Measurements from ENCODE around the gene CLEC2D.
"Not testable (repeated sequence)": the region's sequence is repeated elsewhere in the genome, so short reads cannot be mapped to it uniquely, and the experiment has no call there.

The CLEC2D gene, protein sequence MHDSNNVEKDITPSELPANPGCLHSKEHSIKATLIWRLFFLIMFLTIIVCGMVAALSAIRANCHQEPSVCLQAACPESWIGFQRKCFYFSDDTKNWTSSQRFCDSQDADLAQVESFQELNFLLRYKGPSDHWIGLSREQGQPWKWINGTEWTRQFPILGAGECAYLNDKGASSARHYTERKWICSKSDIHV

DNA sequence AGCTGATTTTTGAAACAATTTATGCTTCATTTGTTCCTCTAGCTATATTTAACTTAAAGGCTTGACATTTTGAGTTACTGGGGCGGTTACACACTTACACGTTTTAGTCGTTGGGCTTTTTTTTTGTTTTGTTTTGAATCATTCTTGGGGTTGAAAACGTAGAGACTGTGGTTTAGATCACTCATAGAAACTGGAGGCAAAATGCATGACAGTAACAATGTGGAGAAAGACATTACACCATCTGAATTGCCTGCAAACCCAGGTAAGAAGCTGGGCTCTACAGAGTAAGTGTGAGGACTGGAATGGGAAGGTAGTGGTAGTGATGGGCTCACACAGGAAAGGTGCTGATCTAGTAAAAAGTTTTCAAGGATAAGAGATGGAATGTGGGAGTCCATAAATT, at the start of gene CLEC2D:
Gene CLEC2D, plus strand, starts transcription at position 180 of the 400 bp plus-strand sequence. Its CDS starts 22 bp downstream, at position 202.
- no peak for DNase-seq (ENCODE audit: low read depth in 2 of 2)

DNA sequence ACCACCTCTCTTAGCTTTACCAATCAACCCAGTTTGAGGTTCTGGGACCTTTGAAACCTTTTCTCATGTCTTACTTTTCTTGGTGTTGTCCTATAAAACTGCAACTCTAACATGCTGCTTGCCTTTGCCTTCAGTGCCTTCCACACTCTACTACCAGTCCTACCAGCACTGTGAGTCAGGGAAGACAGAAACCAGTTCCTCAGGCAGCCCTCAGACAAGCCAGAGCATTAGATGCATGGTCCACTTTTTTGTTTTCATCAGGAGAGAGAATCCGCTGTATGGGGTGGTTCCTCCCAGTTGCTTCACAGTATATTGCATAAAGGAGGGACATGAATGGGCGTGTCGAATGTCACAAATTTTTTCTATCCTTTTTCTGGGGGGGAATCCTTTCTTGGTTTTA, 44.5 kb upstream of the CLEC2D start:
- no peak for DNase-seq (ENCODE audit: low read depth in 2 of 2)

- DNase-seq (ENCODE audit: low read depth in 2 of 2), result no peak
These were observed 43.2 kb upstream of the CLEC2D start for GRCh38 chr12:9626291-9626690.

- no peak for DNase-seq (ENCODE audit: low read depth in 2 of 2)
These were observed 42.7 kb upstream of the CLEC2D start for GRCh38 chr12:9626821-9627220.

DNA sequence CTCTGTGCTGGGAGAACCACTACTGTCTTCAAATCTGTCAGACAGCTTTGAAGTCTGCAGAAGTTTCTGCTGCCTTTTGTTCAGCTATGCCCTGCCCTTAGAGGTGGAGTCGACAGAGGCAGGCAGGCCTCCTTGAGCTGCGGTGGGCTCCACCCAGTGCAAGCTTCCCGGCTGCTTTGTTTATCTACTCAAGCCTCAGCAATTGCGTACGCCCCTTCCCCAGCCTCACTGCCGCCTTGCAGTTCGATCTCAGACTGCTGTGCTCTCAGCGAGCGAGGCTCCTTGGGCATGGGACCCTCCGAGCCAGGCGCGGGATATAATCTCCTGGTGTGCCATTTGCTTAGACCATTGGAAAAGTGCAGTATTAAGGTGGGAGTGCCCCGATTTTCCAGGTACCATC, 36.7 kb upstream of the CLEC2D start:
- DNase-seq (ENCODE audit: low read depth in 2 of 2), result no peak

DNA sequence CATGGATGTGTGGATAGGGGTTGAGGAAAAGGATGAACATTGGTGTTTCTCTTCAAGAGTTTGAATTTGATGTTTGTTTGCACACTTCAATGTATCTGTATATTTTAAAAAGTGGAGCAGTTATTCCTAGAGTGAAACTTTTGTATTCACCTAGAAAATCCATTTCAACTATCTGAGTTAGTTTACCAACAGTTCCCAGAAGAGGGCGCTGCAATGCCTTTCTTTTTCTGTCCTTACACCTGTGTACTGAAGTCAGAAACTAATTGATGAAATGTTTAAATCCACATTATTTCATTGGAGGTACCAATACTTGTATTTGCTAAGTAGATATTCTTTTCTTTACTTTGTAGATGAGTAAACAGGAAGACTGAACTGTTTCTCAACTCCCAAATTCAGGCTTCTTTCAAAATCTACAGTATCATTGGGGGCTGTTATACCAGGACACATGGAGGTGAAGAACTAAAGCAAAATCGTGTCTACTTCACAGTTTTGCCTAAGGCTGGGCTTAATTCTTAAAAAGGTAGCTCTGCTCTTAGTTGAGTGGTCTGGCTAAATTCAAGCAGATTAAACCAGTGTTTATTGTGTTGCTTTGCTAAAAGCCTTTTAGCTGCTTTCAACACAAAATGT, 35.2 kb upstream of the CLEC2D start:
- peak; percentile 68 to 76 for DNase-seq (ENCODE audit: low read depth in 2 of 2)

DNA sequence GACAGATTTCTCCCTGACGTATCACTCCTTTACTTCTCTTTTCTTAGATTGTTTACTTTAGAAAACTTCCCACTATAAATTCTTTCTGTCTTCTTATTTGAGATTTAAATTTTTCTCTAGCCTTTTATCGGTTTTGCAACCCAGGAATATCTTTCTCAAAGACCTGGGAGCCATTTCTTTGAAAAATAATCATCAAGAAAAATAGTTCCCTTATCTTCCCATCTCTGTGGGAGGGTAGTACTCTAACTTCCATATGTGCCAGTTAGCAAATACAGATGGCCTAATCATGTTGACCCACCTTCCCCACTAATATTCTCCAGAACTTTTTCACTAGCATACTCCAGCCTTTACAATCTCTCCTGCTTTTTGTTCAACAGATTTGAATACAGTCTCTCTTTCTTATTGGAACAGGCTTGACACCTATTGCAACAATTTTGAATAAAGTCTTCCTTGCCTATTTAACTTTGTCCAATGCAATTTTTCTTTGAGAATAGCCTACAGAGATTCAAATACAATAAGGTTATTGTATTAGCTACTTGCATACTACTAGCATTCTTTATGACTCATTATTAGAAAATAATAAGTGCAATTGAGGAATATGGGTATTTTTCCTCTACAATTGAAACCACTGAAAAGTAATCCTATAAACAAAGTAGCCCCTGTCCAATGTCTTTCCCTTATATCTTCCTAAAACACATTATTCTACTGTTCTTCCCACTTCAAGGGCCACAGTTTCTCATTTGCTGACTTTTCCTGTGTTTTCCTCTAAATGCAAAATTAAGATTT, 34.4 kb upstream of the CLEC2D start:
- DNase-seq (ENCODE audit: low read depth in 2 of 2), result no peak

DNA sequence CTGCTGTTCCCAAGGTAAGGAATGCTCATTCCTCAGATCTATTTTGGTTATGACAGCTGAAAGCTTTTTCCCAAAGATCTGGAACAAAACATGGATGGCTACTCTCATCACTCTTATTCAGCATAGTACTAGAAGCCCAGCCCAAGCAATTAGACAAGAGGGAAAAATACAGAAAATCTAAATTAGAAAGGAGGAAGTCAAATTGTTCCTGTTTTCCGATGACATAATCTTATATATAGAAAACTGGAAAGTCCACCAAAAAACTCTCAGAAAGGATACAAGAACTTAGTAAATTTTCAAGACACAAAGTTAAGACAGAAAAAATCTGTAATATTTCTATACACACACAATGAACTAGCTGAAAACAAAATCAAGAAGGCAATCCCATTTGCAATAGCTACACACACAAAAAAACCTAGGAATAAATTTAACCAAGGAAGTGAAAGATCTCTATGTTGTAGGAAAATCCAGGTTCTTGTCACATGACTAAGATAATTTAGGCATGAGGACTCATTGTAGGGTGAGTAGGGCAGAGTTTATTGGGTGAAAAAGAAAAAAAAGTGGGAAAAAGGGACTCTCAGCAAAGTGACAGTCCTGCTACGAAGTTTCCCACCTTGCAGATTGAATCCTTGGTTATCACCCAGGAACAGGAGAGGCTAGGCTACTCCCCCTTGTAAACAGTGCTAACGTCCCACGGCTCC, 33.2 kb upstream of the CLEC2D start:
- no peak for DNase-seq (ENCODE audit: low read depth in 2 of 2)

DNA sequence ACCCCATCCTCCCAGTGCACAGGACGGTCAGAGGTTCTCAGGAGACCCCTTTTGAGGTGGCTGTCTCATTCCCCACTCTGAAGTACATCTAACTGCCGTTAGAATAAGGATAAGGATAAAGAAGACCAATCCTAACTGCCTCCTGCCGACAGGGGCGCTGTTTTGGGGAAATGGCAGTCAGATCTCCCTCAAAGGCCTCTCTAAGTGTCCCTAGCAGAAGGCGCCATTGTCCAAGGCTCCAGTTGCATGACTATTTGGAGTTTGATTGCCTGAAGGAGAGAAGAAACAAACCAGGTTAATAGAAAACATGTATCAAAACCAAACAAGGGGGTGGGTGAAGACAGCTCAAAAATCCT, 32.7 kb upstream of the CLEC2D start:
- no peak for DNase-seq (ENCODE audit: low read depth in 2 of 2)

GRCh38 chr12:9640024-9640423, 29.5 kb upstream of the CLEC2D start:
- DNase-seq (ENCODE audit: low read depth in 2 of 2), result no peak

- DNase-seq (ENCODE audit: low read depth in 2 of 2), result no peak
These were observed 26.8 kb upstream of the CLEC2D start for GRCh38 chr12:9642606-9643265.

GRCh38 chr12:9643266-9643660, 26.2 kb upstream of the CLEC2D start:
- no peak for DNase-seq (ENCODE audit: low read depth in 2 of 2)

- DNase-seq (ENCODE audit: low read depth in 2 of 2), result not testable (repeated sequence)
These were observed 24.4 kb upstream of the CLEC2D start for GRCh38 chr12:9644985-9645551.

GRCh38 chr12:9646794-9647781, 22.4 kb upstream of the CLEC2D start:
- DNase-seq (ENCODE audit: low read depth in 2 of 2), result no peak

DNA sequence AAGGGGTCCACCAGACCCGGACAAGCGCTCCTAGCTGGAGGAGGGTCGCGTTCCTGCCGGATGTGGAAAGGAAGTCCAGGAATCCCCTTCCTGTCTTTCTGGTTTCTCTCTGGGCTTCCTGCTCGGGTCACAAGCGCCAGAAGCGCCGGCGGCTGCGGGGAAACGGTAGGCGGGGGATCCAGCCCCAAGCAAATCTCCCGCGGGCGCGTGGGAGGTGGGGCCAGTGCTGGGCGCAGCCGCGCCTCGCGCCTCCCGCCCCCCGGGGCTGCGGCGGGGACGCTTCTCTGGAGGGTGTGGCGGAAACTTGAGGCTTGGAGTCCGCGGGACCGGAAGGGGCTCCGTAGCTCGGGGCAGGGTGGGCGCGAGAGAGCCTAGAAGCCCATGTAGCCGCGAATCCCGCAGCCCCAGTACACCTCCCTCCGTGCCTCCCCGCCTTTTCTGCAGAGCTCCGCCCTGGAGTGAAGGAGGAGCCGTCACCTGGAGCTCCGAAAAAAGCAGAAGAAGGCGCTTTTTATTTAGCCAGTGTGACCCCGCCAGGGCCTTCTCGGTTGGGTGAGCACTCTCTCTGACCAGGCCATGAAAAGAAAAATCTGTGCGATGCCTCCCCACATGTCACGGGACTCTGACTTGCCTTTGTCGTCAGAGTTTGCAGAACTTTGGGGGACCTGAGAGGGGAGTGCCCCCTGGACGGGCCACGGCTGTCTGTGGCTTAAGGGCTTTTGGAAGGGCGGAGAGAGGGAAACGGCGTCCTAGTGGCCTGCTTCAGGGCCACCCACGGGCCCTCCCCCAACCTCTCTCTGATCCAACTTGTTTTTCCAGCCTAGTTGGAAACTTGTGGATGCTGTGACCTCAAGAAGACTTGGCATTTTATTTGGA, 21.4 kb upstream of the CLEC2D start:
- DNase-seq (ENCODE audit: low read depth in 2 of 2), result peak; percentile 91

- DNase-seq (ENCODE audit: low read depth in 2 of 2), result no peak
These were observed 20.6 kb upstream of the CLEC2D start for GRCh38 chr12:9648701-9649531.

DNA sequence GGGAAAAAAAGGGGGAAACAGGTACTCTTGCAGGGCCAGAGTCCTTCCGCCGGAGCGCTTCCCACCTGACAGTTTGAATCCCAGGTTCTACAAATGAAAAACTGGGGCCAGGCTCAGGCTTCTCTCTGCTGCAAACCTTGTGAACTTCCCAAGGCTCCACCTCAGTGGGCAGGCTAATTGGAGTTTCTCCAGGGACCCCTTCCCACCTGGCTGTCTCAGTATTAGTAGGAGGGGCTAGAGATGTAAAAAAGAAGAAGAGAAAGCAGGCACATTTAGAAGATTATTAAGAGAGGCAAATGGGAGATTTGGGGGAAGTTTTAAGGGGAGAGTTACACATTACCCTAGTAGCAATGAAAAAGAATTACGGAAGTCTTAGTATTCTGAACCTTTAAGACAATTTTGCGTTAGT, 20.0 kb upstream of the CLEC2D start:
- no peak for DNase-seq (ENCODE audit: low read depth in 2 of 2)

DNA sequence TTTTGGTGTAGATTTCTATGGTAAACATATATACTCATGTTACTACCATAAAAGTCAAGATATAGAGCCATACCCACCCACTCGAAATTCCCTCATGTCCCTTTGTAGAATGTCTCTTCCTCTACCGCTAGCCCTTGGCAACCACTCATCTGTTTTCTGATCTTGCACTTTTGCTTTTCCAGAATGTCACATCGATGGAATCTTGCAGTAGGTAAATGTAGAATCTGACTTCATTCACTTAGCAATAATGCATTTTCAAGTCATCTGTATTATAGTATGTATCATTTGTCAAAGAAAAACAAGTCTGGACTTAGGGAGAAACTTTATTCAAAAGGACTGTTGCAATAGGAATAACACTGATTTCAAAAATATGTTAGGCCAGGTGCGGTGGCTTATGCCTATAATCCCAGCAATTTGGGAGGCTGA, 19.3 kb upstream of the CLEC2D start:
- no peak for DNase-seq (ENCODE audit: low read depth in 2 of 2)

All from stimulated activated CD4-positive, alpha-beta T cell treated with anti-CD3 and anti-CD28 coated beads, Interleukin-4, amount 100 ng/mL, for 48 hours (primary cell).